Thyroid gland (tissue), 4 donors: ENCODE data around the gene SH3BGR. TPM values are rescaled to one million over a fixed set of nuclear protein-coding genes. Genes with fewer than 3 reads are reported as not detected.
"Not testable (repeated sequence)": the region's sequence is repeated elsewhere in the genome, so short reads cannot be mapped to it uniquely, and the experiment has no call there.

ENCODE experiments used
- DNase-seq, 2 donors: peaks; one replicate each; pipeline ENCODE4 v3.0.0-alpha.2; 2019
- H3K27ac ChIP-seq, 3 donors: fragments of 200-600 bp; sonication (generic); 1 replicate in 2 of 3; 2 replicates in 1 of 3; pipeline ENCODE4 v1.5.1; 2016 to 2019; ENCODE audit warnings: mild to moderate bottlenecking in 1 of 3, moderate library complexity in 1 of 3
- H3K27me3 ChIP-seq: fragments of 200-600 bp; sonication (generic); one replicate; pipeline ENCODE4 v1.5.1; 2019
- H3K36me3 ChIP-seq, 2 donors: fragments of 200-600 bp; sonication (generic); one replicate each; pipeline ENCODE4 v1.5.1; 2016 to 2019
- H3K4me1 ChIP-seq, 2 donors: fragments of 200-600 bp; sonication (generic); one replicate each; pipeline ENCODE4 v1.5.1; 2017 to 2019
- H3K4me3 ChIP-seq, 3 donors: fragments of 200-600 bp; sonication (generic); replicated peaks in 1 of 3; 1 replicate in 2 of 3; 2 replicates in 1 of 3; pipeline ENCODE4 v1.5.1; 2016; ENCODE audit warnings: mild to moderate bottlenecking in 1 of 3
- H3K9me3 ChIP-seq: fragments of 200-600 bp; sonication (generic); one replicate; pipeline ENCODE4 v1.5.1; 2017
- CTCF ChIP-seq, 6 experiments: fragments of 200-600 bp in 3 of 6; fragments of 450-650 bp in 3 of 6; sonication (generic) in 3 of 6; IDR thresholded peaks; one replicate each; pipeline ENCODE4 v1.5.1; 2016 to 2019; ENCODE audit warnings: antibody characterized with exemption in 6 of 6, mild to moderate bottlenecking in 2 of 6, inconsistent platforms in 1 of 6, moderate library complexity in 1 of 6
- POLR2A ChIP-seq, 2 donors: fragments of 450-650 bp; IDR thresholded peaks; one replicate each; pipeline ENCODE4 v1.6.1; 2017; ENCODE audit warnings: antibody characterized with exemption in 2 of 2, mild to moderate bottlenecking in 2 of 2, moderate library complexity in 1 of 2
- WGBS, 2 donors: methylation state at CpG; one replicate each; pipeline ENCODE4 v1.1.5; 2017; 5-methylcytosine and 5-hydroxymethylcytosine counted together
- intact Hi-C: fragments of 100-400 bp; cut with DNase I; formaldehyde crosslinking; loops from one replicate; pipeline ENCODE4 v1.15.1; 2023
- total RNA-seq, 4 donors: library from RNA; depleted of rRNA; stranded (reverse); fragments of >200 nt; gene quantifications; one replicate each; pipeline ENCODE4 v1.2.3, GENCODE V29; 2016

The SH3BGR gene
- total RNA-seq: 1 to 10 TPM; 4.6 to 9.7 (median 7.4) TPM

DNA sequence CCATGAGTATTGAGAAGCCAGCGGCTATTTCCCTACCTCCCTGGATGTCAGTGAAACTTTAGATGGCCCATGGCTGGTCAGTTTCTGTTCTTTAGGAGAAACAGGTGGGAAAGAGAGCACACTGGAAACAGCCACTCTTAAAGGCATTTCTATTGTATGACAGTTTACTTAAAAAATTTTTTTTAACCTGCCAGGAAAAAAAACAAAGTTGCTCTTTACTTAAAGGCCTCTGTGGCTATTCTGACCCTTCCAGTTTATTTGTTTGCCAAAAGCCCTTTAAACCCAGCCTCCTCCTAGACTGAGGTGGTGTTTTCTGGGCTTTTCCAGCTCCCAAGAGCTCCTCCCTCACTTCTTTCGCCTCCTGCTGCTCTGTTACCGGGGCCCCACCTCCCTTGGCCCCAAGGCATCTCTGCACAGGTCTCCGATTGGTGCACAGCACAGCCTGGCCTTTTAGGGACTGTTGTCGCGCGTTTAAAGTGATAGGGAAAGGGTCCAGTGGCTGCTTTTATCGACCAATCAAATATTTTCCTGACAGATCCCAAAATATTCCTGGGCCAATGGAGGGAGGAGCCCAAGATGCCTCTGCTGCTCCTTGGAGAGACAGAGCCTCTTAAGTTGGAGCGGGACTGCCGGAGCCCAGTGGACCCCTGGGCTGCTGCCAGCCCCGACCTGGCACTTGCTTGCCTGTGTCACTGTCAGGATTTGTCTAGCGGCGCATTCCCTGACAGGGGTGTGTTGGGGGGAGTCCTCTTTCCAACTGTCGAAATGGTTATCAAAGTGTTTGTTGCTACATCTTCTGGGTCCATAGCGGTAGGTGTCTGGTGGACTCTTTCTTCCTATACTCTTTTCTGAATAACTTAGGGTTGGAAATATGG is at the start of gene SH3BGR:
TSS of gene SH3BGR (plus strand) at position 639 of the 875 bp plus-strand sequence. CDS start at position 766, 127 bp downstream.
- H3K9me3 ChIP-seq: no peaks in the 10 kb centered on the region
- H3K27me3 ChIP-seq: no peaks in the 10 kb centered on the region
- peak; percentile 89 to 90 for DNase-seq
- 32 to 37% methylated on average over 14 to 15 of the region's 15 CpGs for WGBS, 2 donors
- H3K36me3 ChIP-seq: no peaks in the 10 kb centered on the region
- TF ChIP-seq CTCF (IDR thresholded peaks at IDR 0.05) (no peak), POLR2A (IDR thresholded peaks at IDR 0.05) (peak in 1 of 2 donors; percentile 74)
- H3K27ac ChIP-seq: peak within 1 kb of the TSS; percentile 68 to 97 (median 92)
- intact Hi-C loops: no loop called here
- H3K4me3 ChIP-seq: no peak within 1 kb of the TSS
- H3K4me1 ChIP-seq: peaks cover under 1 to 7% of the 10 kb centered on the region in 2 donors

DNA sequence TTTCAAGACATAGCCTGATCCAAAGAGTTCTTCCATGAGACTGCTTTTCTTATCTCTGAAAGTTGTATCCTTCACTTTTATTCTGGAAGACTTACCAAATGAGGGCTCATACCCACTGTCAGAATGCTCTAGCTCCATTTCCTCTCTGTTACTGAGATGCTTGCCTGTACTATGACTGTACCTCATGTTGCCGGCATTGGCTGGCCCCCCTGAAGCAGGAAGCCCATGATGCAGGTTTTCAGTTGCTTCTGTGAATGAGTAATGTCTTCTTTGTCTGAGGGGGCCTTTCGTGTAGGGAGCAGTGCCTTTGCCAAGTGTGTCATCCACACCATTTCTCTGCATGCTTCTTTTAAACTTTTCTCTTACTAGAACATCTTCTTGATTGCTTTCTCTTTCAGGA is 45.7 kb upstream of the SH3BGR start:
- Histone ChIP-seq H3K4me1 (no peaks in the 10 kb centered on the region), H3K9me3 (no peaks in the 10 kb centered on the region), H3K4me3 (no peak overlapping the region), H3K27me3 (no peaks in the 10 kb centered on the region), H3K27ac (no peak overlapping the region), H3K36me3 (peaks cover 5 to 11% of the 10 kb centered on the region in 2 donors)
- 95 to 97% methylated on average over 2 of the region's 2 CpGs for WGBS, 2 donors
- intact Hi-C loops: no loop called here
- DNase-seq: no peak
- TF ChIP-seq CTCF (IDR thresholded peaks at IDR 0.05): no peak
- TF ChIP-seq POLR2A (IDR thresholded peaks at IDR 0.05): no peak

DNA sequence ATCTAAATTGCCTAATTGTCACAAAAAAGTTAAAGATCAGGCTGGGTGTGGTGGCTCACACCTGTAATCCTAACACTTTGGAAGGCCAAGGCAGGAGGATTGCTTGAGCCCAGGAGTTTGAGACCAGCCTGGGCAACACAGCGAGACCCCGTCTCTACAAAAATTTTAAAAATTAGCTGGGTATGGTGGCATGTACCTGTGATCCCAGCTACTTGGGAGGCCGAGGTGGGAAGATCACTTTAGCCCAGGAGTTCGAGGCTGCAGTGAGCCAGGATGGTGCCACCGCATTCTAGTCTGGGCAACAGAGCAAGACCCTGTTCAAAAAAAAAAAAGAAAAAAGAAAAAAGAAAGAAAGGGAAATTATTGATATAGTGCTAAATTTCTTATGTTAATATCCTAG is 32.6 kb upstream of the SH3BGR start:
- H3K27me3 ChIP-seq, intact Hi-C loops, H3K4me3 ChIP-seq, H3K9me3 ChIP-seq, DNase-seq, H3K27ac ChIP-seq, H3K36me3 ChIP-seq, H3K4me1 ChIP-seq: not testable (repeated sequence)
- 91 to 98% methylated on average over 5 of the region's 5 CpGs for WGBS, 2 donors

GRCh38 chr21:39422527-39423241 is 29.1 kb upstream of the SH3BGR start:
- DNase-seq: no peak
- H3K4me3 ChIP-seq: no peak overlapping the region
- H3K36me3 ChIP-seq: no peaks in the 10 kb centered on the region
- no peak for TF ChIP-seq CTCF (IDR thresholded peaks at IDR 0.05)
- TF ChIP-seq POLR2A (IDR thresholded peaks at IDR 0.05): no peak
- 74 to 82% methylated on average over 5 of the region's 5 CpGs for WGBS, 2 donors
- no peaks in the 10 kb centered on the region for H3K27me3 ChIP-seq
- no peak overlapping the region for H3K27ac ChIP-seq
- no peaks in the 10 kb centered on the region for H3K4me1 ChIP-seq
- H3K9me3 ChIP-seq: no peaks in the 10 kb centered on the region
- intact Hi-C loops: no loop called here

DNA sequence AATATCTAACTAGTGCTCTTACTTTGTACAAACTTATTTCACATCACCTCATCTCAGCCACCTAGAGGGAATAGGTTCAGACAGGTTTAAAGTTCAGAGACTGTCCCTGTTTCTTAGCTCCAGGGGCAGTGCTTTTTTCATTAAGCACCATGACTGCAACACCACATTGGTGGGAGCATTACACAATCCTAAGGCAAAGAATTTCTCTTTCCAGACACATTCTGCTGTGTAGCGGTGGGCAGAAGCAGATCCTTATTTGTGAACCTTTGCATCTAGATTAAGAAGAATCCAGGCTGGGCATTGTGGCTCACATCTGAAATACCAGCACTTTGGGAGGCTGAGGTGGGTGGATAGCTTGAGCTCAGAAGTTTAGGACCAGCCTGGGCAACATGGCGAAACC is 22.3 kb upstream of the SH3BGR start:
- intact Hi-C loops: no loop called here
- no peak overlapping the region for H3K27ac ChIP-seq
- 71 to 74% methylated on average over 2 of the region's 2 CpGs for WGBS, 2 donors
- DNase-seq: no peak
- no peaks in the 10 kb centered on the region for H3K36me3 ChIP-seq
- TF ChIP-seq POLR2A (IDR thresholded peaks at IDR 0.05) (no peak), CTCF (IDR thresholded peaks at IDR 0.05) (no peak)
- H3K4me3 ChIP-seq: no peak overlapping the region
- H3K4me1 ChIP-seq: no peaks in the 10 kb centered on the region
- no peaks in the 10 kb centered on the region for H3K9me3 ChIP-seq
- no peaks in the 10 kb centered on the region for H3K27me3 ChIP-seq
